ENCODE measurements around the gene IER5. TPM values are rescaled to one million over a fixed set of nuclear protein-coding genes. Genes with fewer than 3 reads are reported as not detected.

Gene IER5
- total RNA-seq, 2 donors from 2014 or later: 25.6 to 55.1 TPM

GRCh38 chr1:181086926-181087325, 1.6 kb upstream of the IER5 start:
- no peak for TF ChIP-seq CTCF (IDR thresholded peaks at IDR 0.05)
- Histone ChIP-seq H3K27me3 (no peaks in the 10 kb centered on the region), H3K4me3 (no peak overlapping the region), H3K36me3 (peaks cover 12% of the 10 kb centered on the region), H3K9me3 (no peaks in the 10 kb centered on the region), H3K4me1 (peaks cover 0 to 23% of the 10 kb centered on the region in 2 donors), H3K27ac (no peak overlapping the region)
- DNase-seq (ENCODE audit: low spot score): no peak

GRCh38 chr1:181087400-181087901, 1.0 kb upstream of the IER5 start:
- no peak for DNase-seq (ENCODE audit: low spot score)
- peaks cover 0 to 28% of the 10 kb centered on the region in 2 donors for H3K4me1 ChIP-seq
- TF ChIP-seq CTCF (IDR thresholded peaks at IDR 0.05): no peak
- no peaks in the 10 kb centered on the region for H3K27me3 ChIP-seq
- H3K36me3 ChIP-seq: peaks cover 17% of the 10 kb centered on the region
- H3K9me3 ChIP-seq: no peaks in the 10 kb centered on the region
- H3K27ac ChIP-seq: no peak overlapping the region
- no peak overlapping the region for H3K4me3 ChIP-seq

- peaks cover 0 to 45% of the 10 kb centered on the region in 2 donors for H3K4me1 ChIP-seq
- TF ChIP-seq CTCF (IDR thresholded peaks at IDR 0.05): no peak
- peak overlapping the region; percentile 89 to 92 for H3K4me3 ChIP-seq
- DNase-seq (ENCODE audit: low spot score): no peak
- peaks cover 20% of the 10 kb centered on the region for H3K36me3 ChIP-seq
- H3K9me3 ChIP-seq: no peaks in the 10 kb centered on the region
- H3K27ac ChIP-seq: peak overlapping the region; percentile 94 to 98
- H3K27me3 ChIP-seq: no peaks in the 10 kb centered on the region
These were observed 646 bp downstream of the IER5 start for GRCh38 chr1:181089017-181089675.

- Histone ChIP-seq H3K27ac (peak overlapping the region; percentile 94 to 98), H3K4me1 (peaks cover 0 to 52% of the 10 kb centered on the region in 2 donors), H3K4me3 (peak overlapping the region; percentile 89 to 92), H3K27me3 (no peaks in the 10 kb centered on the region), H3K36me3 (peaks cover 20% of the 10 kb centered on the region), H3K9me3 (no peaks in the 10 kb centered on the region)
- no peak for TF ChIP-seq CTCF (IDR thresholded peaks at IDR 0.05)
- DNase-seq (ENCODE audit: low spot score): peak; percentile 71
These were observed 1.4 kb downstream of the IER5 start for GRCh38 chr1:181089676-181090544.

GRCh38 chr1:181090641-181091126, 2.2 kb downstream of the IER5 start:
- peak overlapping the region; percentile 94 to 98 for H3K27ac ChIP-seq
- H3K4me1 ChIP-seq: peaks cover 0 to 60% of the 10 kb centered on the region in 2 donors
- H3K36me3 ChIP-seq: peaks cover 20% of the 10 kb centered on the region
- no peaks in the 10 kb centered on the region for H3K9me3 ChIP-seq
- no peak for DNase-seq (ENCODE audit: low spot score)
- H3K27me3 ChIP-seq: no peaks in the 10 kb centered on the region
- TF ChIP-seq CTCF (IDR thresholded peaks at IDR 0.05): no peak
- H3K4me3 ChIP-seq: peak overlapping the region; percentile 89 to 92
